K562 (cell line): ENCODE results near the gene CASTOR1. TPM values are rescaled to one million over a fixed set of nuclear protein-coding genes. Genes with fewer than 3 reads are reported as not detected.

Experiments used
- ATAC-seq: fragments of 200-7000 bp; cut with Tn5 transposase; 3 replicates; pipeline ENCODE4 v1.9.1; 2020; ENCODE audit warnings: moderate library complexity
- BruUV-seq: library from RNA; stranded (reverse); fragments of 400-500 nt; replicated peaks from 2 replicates; lab custom pipeline; 2021; lab: Mats Ljungman, UMichigan
- CTCF ChIA-PET: fragments of 300-600 bp; formaldehyde crosslinking; extraction: SDS; loops from one replicate; lab custom pipeline; 2021; ENCODE audit warnings: low intra/inter-chr PET ratio; lab: Yijun Ruan, JAX
- POLR2A ChIA-PET: fragments of 300-600, 350-650 bp; sonication (Branson Sonifier 250); formaldehyde crosslinking; extraction: SDS; loops from one replicate; lab custom pipeline; 2021; ENCODE audit warnings: antibody characterized with exemption, inconsistent platforms; lab: Yijun Ruan, JAX
- DNase-seq, 4 experiments: peaks; one replicate each; pipeline versions ENCODE4 v3.0.0 to v3.0.0-alpha.2; 2011 to 2018; ENCODE audit warnings: low spot score in 3 of 4, mixed read lengths in 3 of 4; ENCODE audit errors: extremely low read depth in 1 of 4
- FAIRE-seq: peaks from 2 replicates; lab custom pipeline; 2011; peaks lifted over from hg19 to GRCh38; lab: Jason Lieb, UNC
- H2AFZ ChIP-seq: 2 replicates; pipeline ENCODE4 v1.6.0; 2011; ENCODE audit warnings: low read depth, low read length, control low read depth, inconsistent platforms
- H3K27ac ChIP-seq: fragments of 200-600 bp; 3 replicates; pipeline ENCODE4 v1.8.0; 2011; ENCODE audit warnings: low read depth, mild to moderate bottlenecking, control low read depth, inconsistent platforms, low read length, moderate library complexity, mixed read lengths; ENCODE audit errors: extremely low read depth
- H3K27me3 ChIP-seq, 2 experiments: fragments of 300-600 bp in 1 of 2; 2 replicates in 1 of 2; 3 replicates in 1 of 2; pipeline versions ENCODE4 v1.6.0 to v1.8.0; 2011; ENCODE audit warnings: inconsistent platforms in 2 of 2, low read length in 2 of 2, mild to moderate bottlenecking in 1 of 2, mixed read lengths in 1 of 2, moderate library complexity in 1 of 2; ENCODE audit not compliant: control insufficient read depth in 2 of 2, insufficient read depth in 2 of 2
- H3K36me3 ChIP-seq: fragments of 300-600 bp; 3 replicates; pipeline ENCODE4 v1.8.0; 2011; ENCODE audit warnings: mild to moderate bottlenecking, low read length, inconsistent platforms; ENCODE audit not compliant: control insufficient read depth, insufficient read depth
- H3K4me1 ChIP-seq, 2 experiments: fragments of 200-600 bp in 1 of 2; replicated peaks in 1 of 2; 2 replicates in 1 of 2; 3 replicates in 1 of 2; pipeline versions ENCODE4 v1.5.1 to v1.8.0; 2011; ENCODE audit warnings: inconsistent platforms in 2 of 2, low read length in 2 of 2, mild to moderate bottlenecking in 1 of 2, mixed read lengths in 1 of 2, moderate library complexity in 1 of 2; ENCODE audit not compliant: control insufficient read depth in 2 of 2, insufficient read depth in 2 of 2
- H3K4me2 ChIP-seq: 2 replicates; pipeline ENCODE4 v1.6.1; 2011; ENCODE audit warnings: low read length, control low read depth, inconsistent platforms, mixed read lengths; ENCODE audit not compliant: insufficient read depth
- H3K4me3 ChIP-seq: fragments of 200-600 bp; sonication (generic), shearing (Covaris generic); 2 replicates; pipeline ENCODE4 v1.5.1; 2016; ENCODE audit warnings: control low read depth, inconsistent platforms
- H3K79me2 ChIP-seq: fragments of 200-600 bp; 3 replicates; pipeline ENCODE4 v1.8.0; 2011; ENCODE audit warnings: low read length, inconsistent platforms; ENCODE audit not compliant: control insufficient read depth, insufficient read depth
- H3K9ac ChIP-seq, 2 experiments: 2 replicates each; pipeline versions ENCODE4 v1.6.0 to v1.6.1; 2011; ENCODE audit warnings: low read depth in 2 of 2, low read length in 2 of 2, control low read depth in 1 of 2, inconsistent platforms in 1 of 2, mild to moderate bottlenecking in 1 of 2, mixed read lengths in 1 of 2; ENCODE audit not compliant: insufficient read depth in 1 of 2
- H3K9me1 ChIP-seq: one replicate; pipeline ENCODE4 v1.6.0; 2011; ENCODE audit warnings: inconsistent platforms, mild to moderate bottlenecking, low read length, moderate library complexity; ENCODE audit not compliant: control insufficient read depth, insufficient read depth
- H3K9me3 ChIP-seq: replicated peaks from 2 replicates; pipeline ENCODE4 v1.5.1; 2011; ENCODE audit warnings: low read depth, low read length, inconsistent platforms; ENCODE audit not compliant: control insufficient read depth, insufficient read depth
- H4K20me1 ChIP-seq: replicated peaks from 2 replicates; pipeline ENCODE4 v1.6.1; 2011; ENCODE audit warnings: low read length, inconsistent platforms, mixed read lengths; ENCODE audit not compliant: control insufficient read depth, insufficient read depth
- ATF7 ChIP-seq: fragments of 450-650 bp; IDR thresholded peaks from 2 replicates; pipeline ENCODE4 v1.7.1; 2014; ENCODE audit warnings: mild to moderate bottlenecking, moderate library complexity
- CEBPB ChIP-seq: fragments of 450-650 bp; IDR thresholded peaks from 2 replicates; pipeline ENCODE4 v1.6.1; 2016; ENCODE audit warnings: missing genetic modification characterization, missing compliant biosample characterization
- CHD4 ChIP-seq: fragments of 200-600 bp; sonication (generic); IDR thresholded peaks from 3 replicates; pipeline ENCODE4 v1.6.1; 2012; ENCODE audit warnings: low read depth, mild to moderate bottlenecking, mixed read lengths, low read length, inconsistent platforms; ENCODE audit not compliant: insufficient read depth, insufficient replicate concordance, poor library complexity, severe bottlenecking
- KDM1A ChIP-seq, 2 experiments: fragments of 450-650 bp; IDR thresholded peaks; 2 replicates each; pipeline ENCODE4 v1.6.1; 2016; ENCODE audit warnings: mild to moderate bottlenecking in 2 of 2
- KLF16 ChIP-seq: IDR thresholded peaks from 2 replicates; pipeline ENCODE4 v1.6.1; 2016; ENCODE audit warnings: antibody characterized with exemption
- LEF1 ChIP-seq: fragments of 450-650 bp; IDR thresholded peaks from 2 replicates; pipeline ENCODE4 v1.6.1; 2016; ENCODE audit warnings: mild to moderate bottlenecking
- MAZ ChIP-seq, 2 experiments: fragments of 450-650 bp in 1 of 2; sonication (generic) in 1 of 2; formaldehyde crosslinking; IDR thresholded peaks in 1 of 2; conservative IDR thresholded peaks in 1 of 2; 2 replicates each; pipeline versions ENCODE4 v1.4.0 to v1.5.0; 2020; ENCODE audit warnings: mild to moderate bottlenecking in 1 of 2, missing genetic modification reagents in 1 of 2
- NBN ChIP-seq: fragments of 450-650 bp; IDR thresholded peaks from 2 replicates; pipeline ENCODE4 v1.6.1; 2016; ENCODE audit warnings: low read depth, mild to moderate bottlenecking
- PHF20 ChIP-seq: fragments of 450-650 bp; IDR thresholded peaks from 2 replicates; pipeline ENCODE4 v1.6.1; 2018; ENCODE audit not compliant: partially characterized antibody
- PRMT5 ChIP-seq: sonication (generic); formaldehyde crosslinking; IDR thresholded peaks from 2 replicates; pipeline ENCODE4 v1.5.0; 2020; ENCODE audit warnings: missing genetic modification reagents
- RBM39 ChIP-seq: fragments of 200-400 bp; formaldehyde crosslinking; optimal IDR thresholded peaks from 2 replicates; pipeline ENCODE3; 2018; ENCODE audit warnings: low read depth, low read length
- SMARCA5 ChIP-seq: fragments of 450-650 bp; IDR thresholded peaks from 2 replicates; pipeline ENCODE4 v1.6.1; 2016
- SMC3 ChIP-seq: conservative IDR thresholded peaks from 2 replicates; pipeline ENCODE4 v1.6.1; 2011; ENCODE audit warnings: low read depth, low read length, improper control_type of control experiment; ENCODE audit not compliant: insufficient read depth
- SP1 ChIP-seq: sonication (generic); formaldehyde crosslinking; IDR thresholded peaks from 2 replicates; pipeline ENCODE4 v1.8.1; 2022; ENCODE audit warnings: mild to moderate bottlenecking, missing genetic modification reagents
- SRSF3 ChIP-seq: fragments of 200-400 bp; formaldehyde crosslinking; IDR thresholded peaks from 2 replicates; pipeline ENCODE4 v1.6.1; 2016; ENCODE audit warnings: mild to moderate bottlenecking, low read length, moderate library complexity; ENCODE audit not compliant: insufficient read depth
- STAT5A ChIP-seq: IDR thresholded peaks from 2 replicates; pipeline ENCODE4 v1.6.1; 2012; ENCODE audit warnings: low read length, inconsistent platforms, borderline replicate concordance
- STAT5B ChIP-seq: fragments of 250-450 bp; sonication (Bioruptor Pico); IDR thresholded peaks from 2 replicates; pipeline ENCODE4 v1.8.0; 2021; ENCODE audit warnings: mild to moderate bottlenecking, inconsistent platforms
- TAF1 ChIP-seq: IDR thresholded peaks from 2 replicates; pipeline ENCODE4 v1.6.1; 2011; ENCODE audit warnings: mild to moderate bottlenecking, low read length, moderate library complexity; ENCODE audit not compliant: insufficient read depth, control insufficient read depth, severe bottlenecking; ENCODE audit errors: extremely low read depth
- ZFP36 ChIP-seq: fragments of 150-350 bp; IDR thresholded peaks from 2 replicates; pipeline ENCODE4 v1.6.1; 2018; ENCODE audit warnings: low read length, low read depth; ENCODE audit not compliant: partially characterized antibody
- ZNF253 ChIP-seq: fragments of 250-450 bp; sonication (Bioruptor Pico); conservative IDR thresholded peaks from 2 replicates; pipeline ENCODE4 v1.6.1; 2021; ENCODE audit warnings: mild to moderate bottlenecking
- ZNF436 ChIP-seq: fragments of 250-450, 450-650 bp; sonication (Bioruptor Pico); formaldehyde crosslinking; IDR thresholded peaks from 2 replicates; pipeline ENCODE4 v1.7.0; 2020; ENCODE audit warnings: mild to moderate bottlenecking
- WGBS: fragments of 100-300 bp; shearing (Covaris generic); methylation state at CpG from one replicate; pipeline ENCODE4 v1.1.6; 2016; ENCODE audit warnings: low coverage, mixed read lengths; ENCODE audit not compliant: insufficient coverage; ENCODE audit errors: missing lambda C conversion rate; 5-methylcytosine and 5-hydroxymethylcytosine counted together
- in situ Hi-C: fragments of 300-500 bp; cut with MboI; formaldehyde crosslinking; loops from 4 replicates; pipeline ENCODE4 v1.15.0; 2018; ENCODE audit warnings: inconsistent platforms, mixed read lengths
- intact Hi-C: fragments of 100-400 bp; cut with micrococcal nuclease; formaldehyde crosslinking; loops from 2 replicates; pipeline ENCODE4 v1.14.2; 2022
- polyA plus RNA-seq, 8 experiments: library from polyadenylated mRNA; depleted of rRNA in 4 of 8; stranded (reverse) in 5 of 8; unstranded in 3 of 8; fragments of >200 nt; fragmentation: Nextera tagmentation in 2 of 8; fragmentation: Illumina TruSeq in 1 of 8; extraction: Ambion mirVana in 2 of 8; extraction: Trizol in 1 of 8; gene quantifications; 2 replicates each; pipeline versions ENCODE4 v1.2.1 to v1.2.3, GENCODE V29; 2011 to 2014; ENCODE audit warnings: inconsistent platforms in 1 of 8, missing spikeins in 1 of 8
- total RNA-seq, 7 experiments: library from RNA; depleted of rRNA in 6 of 7; stranded (reverse); fragments of >200 nt in 6 of 7; fragmentation: Illumina TruSeq in 2 of 7; extraction: Trizol in 2 of 7; gene quantifications; 2 replicates each; pipeline versions ENCODE4 v1.2.1 to v1.2.3, GENCODE V29; 2011 to 2021; ENCODE audit warnings: low replicate concordance in 1 of 7

The CASTOR1 gene
- total and polyA plus RNA-seq, 9 of the 15 experiments (the other 6 are each of a cell fraction or from before 2014, with no cell fraction given), result 0.35 to 2.6 (median 1.1) TPM

GRCh38 chr22:30288419-30289140 lies 725 bp downstream of the CASTOR1 start (continued):
- TF ChIP-seq ZFP36 (peak; percentile 77), SMARCA5 (peak; percentile 72), TAF1 (no peak), ZNF253 (CRISPR knock-in tag) (no peak), ZNF436 (CRISPR knock-in tag) (no peak)

GRCh38 chr22:30287648-30288418 lies 1.5 kb downstream of the CASTOR1 start:
- FAIRE-seq, result peak; percentile 90
- Histone ChIP-seq H3K9ac (no peak overlapping the region), H3K36me3 (peaks cover 5% of the 10 kb centered on the region; the same call in 1 of the 3 replicates), H3K4me2 (0 out of 2 replicates have a peak overlapping the region, but pooled peaks have one; percentile 52), H3K27ac (no peak overlapping the region), H4K20me1 (peaks cover 6% of the 10 kb centered on the region; the same call in 1 of the 2 replicates), H3K27me3 (no peaks in the 10 kb centered on the region), H3K9me3 (no peaks in the 10 kb centered on the region), H3K4me3 (no peak overlapping the region), H3K4me1 (peaks cover 21 to 72% of the 10 kb centered on the region in 2 experiments; a peak in 4 of 5 replicates), H2AFZ (peak overlapping the region; percentile 88), H3K9me1 (no peaks in the 10 kb centered on the region), H3K79me2 (no peaks in the 10 kb centered on the region)
- ChIA-PET POLR2A (interaction anchor here (0.9 to 1.4 kb wide), 2 partner anchors 11 to 27 kb away, joined by 6 to 8 read pairs; no protein-coding TSS in a partner anchor), CTCF (interaction anchor here (1.2 to 2.9 kb wide), 5 partner anchors 25 to 198 kb away, joined by 3 to 31 read pairs (median 17); partner anchors contain the start of gene RNF215)
- intact Hi-C loops, result loop anchor here (1.0 to 2.0 kb wide), 3 partner anchors 32 to 99 kb away; partner anchors contain the start of genes RNF215 and TBC1D10A
- no TSS peak for BruUV-seq
- in situ Hi-C loops, result loop anchor here (10.0 kb wide), 1 partner anchor 317 kb away; the partner anchor contains the start of gene TCN2
- 13% methylated on average over 4 of the region's 5 CpGs for WGBS
- ATAC-seq, result peak; percentile 76
- DNase-seq, result peak; percentile 50 to 80 (median 62)
- TF ChIP-seq LEF1 (no peak), SRSF3 (no peak), ATF7 (peak; percentile 38; the same call in 1 of the 2 replicates), CHD4 (peak; percentile 95), SMC3 (peak; percentile 64), KDM1A (IDR thresholded peaks at IDR 0.05) (peak; percentile 89 to 95), NBN (0 out of 2 replicates have a peak, but pooled peaks have one; percentile 53), PHF20 (peak; percentile 63), SMARCA5 (peak; percentile 95), PRMT5 (no peak), CEBPB (tag) (no peak), SP1 (CRISPR knock-in tag) (peak; percentile 61; the same call in 1 of the 2 replicates), STAT5A (no peak), RBM39 (no peak), STAT5B (CRISPR knock-in tag) (no peak), KLF16 (peak; percentile 9; the same call in 1 of the 2 replicates), MAZ (CRISPR knock-in tag; conservative IDR thresholded peaks at IDR 0.05 in 1 of 2, IDR thresholded peaks at IDR 0.05 in 1 of 2) (peak in 1 of 2 experiments; percentile 38; a peak in 1 of 4 replicates)
